KOPT-K1 (cell line): ENCODE data around the gene TTLL13.

Experiments used
- H3K27ac ChIP-seq: fragments of 200-600 bp; sonication (generic); 2 replicates; pipeline ENCODE4 v1.5.1; 2016; ENCODE audit warnings: antibody characterized with exemption, mild to moderate bottlenecking, low read depth, low read length; ENCODE audit not compliant: poor library complexity, severe bottlenecking
- H3K36me3 ChIP-seq: fragments of 200-600 bp; sonication (generic); 2 replicates; pipeline ENCODE4 v1.5.1; 2017; ENCODE audit warnings: antibody characterized with exemption, mild to moderate bottlenecking, low read length, moderate library complexity; ENCODE audit not compliant: insufficient read depth
- H3K9me3 ChIP-seq: fragments of 200-600 bp; sonication (generic); 2 replicates; pipeline ENCODE4 v1.5.1; 2017; ENCODE audit warnings: antibody characterized with exemption, low read length, mild to moderate bottlenecking; ENCODE audit not compliant: insufficient read depth, poor library complexity, severe bottlenecking

Gene TTLL13

DNA sequence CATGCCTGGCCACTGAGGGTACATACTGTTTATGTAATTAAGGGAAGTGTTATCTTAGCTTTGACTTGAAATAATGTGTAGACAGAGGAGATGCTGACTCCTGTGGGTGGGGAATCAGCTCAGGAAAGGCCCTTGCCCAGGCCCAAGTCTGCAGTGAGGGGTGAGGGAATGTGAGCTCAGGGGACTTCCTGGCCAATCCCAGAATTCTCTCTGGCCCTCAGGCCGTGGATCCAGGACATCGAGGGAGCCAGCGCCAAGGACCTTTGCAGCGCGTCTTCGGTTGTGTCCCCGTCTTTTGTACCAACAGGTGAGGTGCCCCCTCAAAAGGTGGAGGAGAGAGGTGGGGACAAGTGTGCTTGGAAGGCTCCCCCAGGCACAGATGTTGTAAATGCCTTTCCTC lies 22.0 kb upstream of the TTLL13 start:
- Histone ChIP-seq H3K27ac (no peak overlapping the region), H3K9me3 (no peaks in the 10 kb centered on the region), H3K36me3 (peaks cover 61% of the 10 kb centered on the region)

DNA sequence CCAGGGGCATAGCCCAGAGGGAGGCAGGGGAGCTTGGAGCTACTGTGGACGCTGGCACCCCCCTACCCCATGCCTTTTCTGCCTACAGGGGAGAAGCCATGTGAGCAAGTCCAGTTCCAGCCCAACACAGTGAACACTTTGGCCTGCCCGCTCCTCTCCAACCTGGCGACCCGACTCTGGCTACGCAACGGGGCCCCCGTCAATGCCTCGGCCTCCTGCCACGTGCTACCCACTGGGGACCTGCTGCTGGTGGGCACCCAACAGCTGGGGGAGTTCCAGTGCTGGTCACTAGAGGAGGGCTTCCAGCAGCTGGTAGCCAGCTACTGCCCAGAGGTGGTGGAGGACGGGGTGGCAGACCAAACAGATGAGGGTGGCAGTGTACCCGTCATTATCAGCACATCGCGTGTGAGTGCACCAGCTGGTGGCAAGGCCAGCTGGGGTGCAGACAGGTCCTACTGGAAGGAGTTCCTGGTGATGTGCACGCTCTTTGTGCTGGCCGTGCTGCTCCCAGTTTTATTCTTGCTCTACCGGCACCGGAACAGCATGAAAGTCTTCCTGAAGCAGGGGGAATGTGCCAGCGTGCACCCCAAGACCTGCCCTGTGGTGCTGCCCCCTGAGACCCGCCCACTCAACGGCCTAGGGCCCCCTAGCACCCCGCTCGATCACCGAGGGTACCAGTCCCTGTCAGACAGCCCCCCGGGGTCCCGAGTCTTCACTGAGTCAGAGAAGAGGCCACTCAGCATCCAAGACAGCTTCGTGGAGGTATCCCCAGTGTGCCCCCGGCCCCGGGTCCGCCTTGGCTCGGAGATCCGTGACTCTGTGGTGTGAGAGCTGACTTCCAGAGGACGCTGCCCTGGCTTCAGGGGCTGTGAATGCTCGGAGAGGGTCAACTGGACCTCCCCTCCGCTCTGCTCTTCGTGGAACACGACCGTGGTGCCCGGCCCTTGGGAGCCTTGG lies 21.3 kb upstream of the TTLL13 start:
- Histone ChIP-seq H3K27ac (no peak overlapping the region), H3K9me3 (no peaks in the 10 kb centered on the region), H3K36me3 (peaks cover 61% of the 10 kb centered on the region)

DNA sequence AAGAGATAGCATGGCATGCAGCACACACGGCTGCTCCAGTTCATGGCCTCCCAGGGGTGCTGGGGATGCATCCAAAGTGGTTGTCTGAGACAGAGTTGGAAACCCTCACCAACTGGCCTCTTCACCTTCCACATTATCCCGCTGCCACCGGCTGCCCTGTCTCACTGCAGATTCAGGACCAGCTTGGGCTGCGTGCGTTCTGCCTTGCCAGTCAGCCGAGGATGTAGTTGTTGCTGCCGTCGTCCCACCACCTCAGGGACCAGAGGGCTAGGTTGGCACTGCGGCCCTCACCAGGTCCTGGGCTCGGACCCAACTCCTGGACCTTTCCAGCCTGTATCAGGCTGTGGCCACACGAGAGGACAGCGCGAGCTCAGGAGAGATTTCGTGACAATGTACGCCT lies 20.4 kb upstream of the TTLL13 start:
- Histone ChIP-seq H3K27ac (no peak overlapping the region), H3K36me3 (peaks cover 58% of the 10 kb centered on the region)

DNA sequence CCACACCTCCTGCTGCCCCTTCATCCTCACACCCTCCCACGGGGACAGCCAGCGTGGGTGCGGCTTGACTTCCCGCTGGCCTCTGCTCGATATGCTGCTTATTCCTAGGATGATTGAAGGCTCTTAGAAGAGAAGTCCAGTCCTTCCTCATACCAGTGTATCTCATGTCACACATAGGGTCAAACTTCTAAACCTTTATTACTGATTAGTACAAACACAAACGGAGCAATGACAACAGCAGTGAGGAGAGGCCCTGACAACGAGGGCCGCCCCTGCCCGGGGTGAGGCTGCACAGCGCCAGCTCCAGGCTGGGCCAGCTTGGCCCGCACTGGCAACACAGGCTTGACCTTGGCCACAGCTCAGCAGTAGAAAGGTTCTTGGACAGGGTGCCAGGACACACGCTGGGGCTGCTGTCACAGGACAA lies 19.3 kb upstream of the TTLL13 start:
- Histone ChIP-seq H3K9me3 (no peaks in the 10 kb centered on the region), H3K36me3 (peaks cover 48% of the 10 kb centered on the region), H3K27ac (peak overlapping the region; percentile 73)

More for the DNA sequence above, 20.4 kb upstream of the TTLL13 start:
- H3K9me3 ChIP-seq = no peaks in the 10 kb centered on the region

DNA sequence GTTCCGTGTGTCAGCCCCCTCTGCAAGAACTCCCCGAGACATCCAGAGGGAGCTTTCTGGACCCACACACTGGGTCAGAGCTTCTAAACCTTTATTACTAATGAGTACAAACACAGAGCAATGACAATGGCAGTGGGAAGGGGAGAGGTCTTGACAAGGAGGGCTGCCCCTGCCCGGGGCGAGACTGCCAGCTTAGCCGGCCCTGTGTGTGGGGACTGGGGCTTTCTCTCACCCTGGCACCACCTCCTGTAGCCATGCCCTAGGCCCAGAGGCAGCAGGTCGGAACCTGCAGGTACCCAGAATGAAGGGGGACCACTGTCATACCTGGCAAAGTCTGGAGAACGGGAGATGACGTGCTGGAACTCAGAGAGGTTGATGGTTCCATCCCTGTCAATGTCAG lies 18.7 kb upstream of the TTLL13 start:
- no peaks in the 10 kb centered on the region for H3K9me3 ChIP-seq
- H3K27ac ChIP-seq = peak overlapping the region; percentile 73
- H3K36me3 ChIP-seq = peaks cover 44% of the 10 kb centered on the region

DNA sequence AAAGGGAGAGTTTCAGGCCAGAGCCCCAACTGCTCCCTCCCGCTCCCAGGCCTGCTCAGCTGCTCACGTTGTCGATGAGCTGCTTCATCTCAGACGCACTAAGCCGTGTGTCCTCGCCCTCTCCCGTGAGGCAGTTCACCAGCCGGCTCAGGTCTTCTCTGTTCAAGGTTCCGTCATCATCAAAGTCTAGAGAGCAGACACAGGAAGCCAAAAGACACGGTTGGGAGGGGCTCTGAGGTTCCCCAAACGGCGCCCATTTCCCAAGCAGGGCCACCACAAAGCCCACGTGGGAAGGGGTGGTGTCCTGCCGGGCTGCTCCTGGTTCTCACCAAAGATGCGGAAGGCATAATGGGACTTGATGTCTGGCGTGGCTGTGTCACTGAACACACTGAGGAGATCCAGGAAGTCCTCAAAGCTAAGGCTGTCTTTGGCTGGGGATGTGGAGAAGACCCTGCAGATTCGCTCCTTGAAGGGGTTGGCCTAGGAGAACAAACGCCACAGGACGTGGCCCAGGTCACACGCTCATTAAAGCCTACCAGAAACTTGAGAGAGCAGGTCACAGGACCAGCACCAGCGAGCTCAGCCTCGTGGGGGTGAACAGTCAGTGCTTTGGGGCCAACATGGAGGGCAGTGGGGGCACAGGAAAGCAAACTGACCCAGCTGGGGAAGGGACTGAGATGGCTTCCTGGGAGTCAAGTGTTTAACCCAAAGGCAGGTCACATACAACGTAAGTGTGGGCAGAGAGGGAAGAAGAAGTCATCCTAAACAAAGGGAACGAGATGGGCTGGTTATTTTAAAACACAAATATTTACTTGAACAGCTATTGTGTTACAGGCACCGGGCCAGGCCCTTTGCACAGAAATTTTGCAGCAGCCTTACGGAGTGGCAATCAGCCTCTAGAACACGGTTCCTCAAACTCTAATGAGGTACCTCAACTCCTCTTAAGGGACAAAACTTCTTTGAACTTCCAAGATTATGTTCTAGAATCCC lies 18.0 kb upstream of the TTLL13 start:
- Histone ChIP-seq H3K9me3 (no peaks in the 10 kb centered on the region), H3K36me3 (peaks cover 40% of the 10 kb centered on the region), H3K27ac (peak overlapping the region; percentile 73)

DNA sequence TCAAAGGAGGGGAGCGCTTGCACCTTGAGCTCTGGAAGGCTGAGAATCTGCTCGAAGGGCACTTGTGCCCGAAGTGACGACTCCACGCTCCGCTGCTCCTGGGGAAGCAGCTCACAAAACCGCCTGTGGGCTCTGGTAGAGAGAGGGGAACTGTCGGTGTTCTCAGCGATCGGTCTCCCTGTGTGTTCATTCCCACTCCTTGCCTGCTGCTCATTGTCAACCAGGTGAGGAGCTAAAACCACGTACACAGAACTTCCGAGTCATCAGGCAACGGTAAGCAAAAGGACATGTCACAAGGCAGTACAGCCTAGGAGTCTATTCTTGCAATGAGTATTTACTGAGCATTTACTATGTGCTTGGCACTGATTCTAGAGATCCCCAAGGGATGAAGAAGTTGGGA lies 17.2 kb upstream of the TTLL13 start:
- no peaks in the 10 kb centered on the region for H3K9me3 ChIP-seq
- peak overlapping the region; percentile 73 for H3K27ac ChIP-seq
- H3K36me3 ChIP-seq = peaks cover 36% of the 10 kb centered on the region

DNA sequence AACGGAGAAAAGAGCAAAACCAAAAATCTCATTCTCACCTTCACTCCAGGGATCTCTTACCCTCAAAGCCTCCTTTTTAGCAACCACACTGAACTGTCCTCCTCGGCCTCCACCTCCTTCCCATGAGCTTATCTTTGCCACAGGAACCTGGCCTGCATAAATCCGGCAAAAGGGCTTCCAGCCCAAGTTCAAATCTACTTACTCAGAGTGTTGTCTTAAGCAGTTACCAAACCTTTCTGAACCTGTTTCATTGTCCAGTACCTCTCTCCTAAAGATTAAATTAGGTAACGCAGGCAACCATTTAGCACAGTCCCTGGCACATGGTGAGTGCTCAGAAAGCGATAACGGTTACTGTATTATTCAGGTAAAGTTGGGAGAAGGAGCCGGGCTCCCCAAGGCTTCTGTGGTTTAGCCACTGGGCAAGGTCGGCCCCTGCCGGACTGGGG lies 16.4 kb upstream of the TTLL13 start:
- H3K27ac ChIP-seq = peak overlapping the region; percentile 66
- peaks cover 29% of the 10 kb centered on the region for H3K36me3 ChIP-seq
- no peaks in the 10 kb centered on the region for H3K9me3 ChIP-seq

DNA sequence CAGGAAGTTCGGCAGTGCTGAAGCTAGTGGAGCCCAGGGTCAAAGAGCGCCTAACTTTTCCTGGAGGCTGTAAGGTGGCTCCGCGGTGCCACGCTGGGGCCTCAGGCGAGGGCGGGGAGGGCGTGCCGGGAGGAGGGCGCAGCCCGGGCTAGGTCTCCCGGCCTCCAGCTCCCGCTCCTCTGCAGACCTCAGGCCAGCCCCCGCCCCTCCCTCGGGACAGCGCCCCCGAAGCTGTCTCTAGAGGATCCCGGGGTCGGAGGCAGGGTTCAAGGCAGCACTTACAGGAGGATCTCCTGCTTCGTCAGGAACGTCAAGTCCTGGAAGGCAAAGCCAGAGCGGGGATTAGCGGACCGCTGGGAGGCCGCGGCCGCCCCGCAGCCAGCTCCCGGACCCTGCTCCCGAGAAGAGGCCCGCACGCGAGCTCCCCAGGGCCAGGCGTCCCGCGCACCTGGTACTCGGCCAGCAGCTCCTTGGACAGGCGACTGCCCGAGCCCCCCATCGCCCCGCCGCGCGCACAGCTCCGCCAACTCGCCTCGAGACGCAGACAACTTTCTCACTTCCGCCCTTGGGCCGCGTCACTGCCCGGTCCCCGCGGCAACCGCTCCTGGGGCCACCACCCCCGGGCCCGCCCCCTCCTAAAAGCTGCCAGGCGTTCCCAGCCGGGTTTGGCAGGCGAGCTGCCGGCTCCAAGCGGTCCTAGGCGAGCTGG lies 15.8 kb upstream of the TTLL13 start, which contains the start of gene CIB1:
TSS of gene CIB1 (minus strand) at position 555 of the 709 bp plus-strand sequence. CDS start at position 499, 56 bp downstream.
- Histone ChIP-seq H3K27ac (peak within 1 kb of the TSS; percentile 66), H3K36me3 (peaks cover 25% of the 10 kb centered on the region), H3K9me3 (no peaks in the 10 kb centered on the region)

DNA sequence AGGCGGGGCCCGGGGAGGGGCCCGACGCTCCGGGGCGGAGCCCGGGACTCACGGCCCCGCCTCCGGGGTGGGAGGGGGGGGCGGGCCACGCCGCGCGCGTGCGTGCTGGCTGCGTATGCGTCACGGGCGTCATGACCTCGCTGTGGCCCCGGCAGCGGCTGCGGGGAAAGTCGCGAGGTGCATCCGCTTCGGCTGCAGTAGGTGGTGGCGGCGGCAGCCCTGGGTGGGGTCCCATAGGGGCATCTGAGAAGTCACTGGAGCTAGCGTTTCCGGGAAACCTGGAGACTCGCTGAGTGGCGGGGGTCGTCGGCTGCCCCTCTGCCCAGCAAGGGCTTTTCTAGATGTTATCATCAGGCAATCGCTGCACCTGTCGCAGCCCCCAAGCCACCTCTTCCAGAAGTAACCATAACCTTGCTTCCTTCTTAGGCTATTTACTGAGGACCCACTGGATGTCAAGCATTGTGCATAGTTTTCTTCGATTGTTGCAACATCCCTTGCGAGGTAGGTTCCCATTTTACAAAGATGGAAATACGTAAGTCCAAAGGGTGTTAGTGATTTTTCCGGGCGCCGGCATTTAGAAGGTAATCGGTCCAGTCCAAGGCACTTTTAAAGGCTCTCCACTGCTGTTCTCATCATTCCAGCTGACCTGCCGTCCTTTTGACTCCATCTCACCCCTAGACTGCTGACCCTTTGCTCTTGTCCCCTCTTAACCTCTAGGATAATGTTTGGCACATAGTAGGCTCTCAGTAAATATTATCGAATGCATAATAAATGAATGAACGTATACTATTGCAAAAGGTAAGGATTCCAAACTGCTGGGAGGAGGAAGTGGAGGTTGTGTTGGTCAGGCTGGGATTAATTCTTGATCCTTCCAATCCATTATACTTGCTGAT lies 15.0 kb upstream of the TTLL13 start, which contains the start of gene GDPGP1:
TSS of gene GDPGP1 (plus strand) at position 114 of the 893 bp plus-strand sequence. CDS start 6,700 bp downstream, outside the sequence.
- H3K36me3 ChIP-seq = peaks cover 20% of the 10 kb centered on the region
- no peaks in the 10 kb centered on the region for H3K9me3 ChIP-seq
- peak within 1 kb of the TSS; percentile 66 for H3K27ac ChIP-seq

DNA sequence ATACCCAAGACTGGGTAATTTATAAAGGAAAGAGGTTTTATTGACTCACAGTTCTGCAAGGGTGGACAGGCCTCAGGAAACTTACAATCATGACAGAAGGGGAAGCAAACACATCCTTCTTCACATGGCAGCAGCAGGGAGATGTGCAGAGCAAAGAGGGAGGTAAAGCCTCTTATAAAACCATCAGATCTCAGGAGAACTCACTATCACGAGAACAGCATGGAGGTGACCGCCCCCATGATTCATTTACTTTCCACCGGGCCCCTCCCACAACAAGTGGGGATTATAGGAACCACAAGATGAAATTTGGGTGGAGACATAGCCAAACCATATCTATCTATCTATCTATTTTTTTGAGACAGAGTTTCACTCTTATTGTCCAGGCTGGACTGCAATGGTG lies 10.0 kb upstream of the TTLL13 start:
- H3K36me3 ChIP-seq = peaks cover 5% of the 10 kb centered on the region
- H3K27ac ChIP-seq = no peak overlapping the region
- no peaks in the 10 kb centered on the region for H3K9me3 ChIP-seq

DNA sequence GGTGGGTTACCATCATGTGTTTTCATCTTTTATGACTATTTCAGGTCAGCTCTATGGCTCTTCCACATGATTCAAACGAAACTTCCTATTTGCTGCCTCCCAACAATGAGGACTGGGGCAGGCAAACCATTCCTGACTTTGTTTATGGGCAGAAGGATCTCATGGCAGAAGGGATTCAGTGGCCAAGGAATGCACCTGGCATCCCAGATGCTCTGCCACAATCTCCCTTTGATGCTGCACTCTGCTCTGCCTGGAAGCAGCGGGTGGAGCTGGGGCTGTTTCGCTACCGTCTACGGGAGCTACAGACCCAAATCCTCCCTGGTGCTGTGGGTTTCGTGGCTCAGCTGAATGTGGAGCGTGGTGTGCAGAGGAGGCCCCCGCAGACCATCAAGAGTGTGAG lies 8.5 kb upstream of the TTLL13 start:
- H3K36me3 ChIP-seq = peaks cover 5% of the 10 kb centered on the region
- H3K27ac ChIP-seq = no peak overlapping the region
- H3K9me3 ChIP-seq = no peaks in the 10 kb centered on the region

DNA sequence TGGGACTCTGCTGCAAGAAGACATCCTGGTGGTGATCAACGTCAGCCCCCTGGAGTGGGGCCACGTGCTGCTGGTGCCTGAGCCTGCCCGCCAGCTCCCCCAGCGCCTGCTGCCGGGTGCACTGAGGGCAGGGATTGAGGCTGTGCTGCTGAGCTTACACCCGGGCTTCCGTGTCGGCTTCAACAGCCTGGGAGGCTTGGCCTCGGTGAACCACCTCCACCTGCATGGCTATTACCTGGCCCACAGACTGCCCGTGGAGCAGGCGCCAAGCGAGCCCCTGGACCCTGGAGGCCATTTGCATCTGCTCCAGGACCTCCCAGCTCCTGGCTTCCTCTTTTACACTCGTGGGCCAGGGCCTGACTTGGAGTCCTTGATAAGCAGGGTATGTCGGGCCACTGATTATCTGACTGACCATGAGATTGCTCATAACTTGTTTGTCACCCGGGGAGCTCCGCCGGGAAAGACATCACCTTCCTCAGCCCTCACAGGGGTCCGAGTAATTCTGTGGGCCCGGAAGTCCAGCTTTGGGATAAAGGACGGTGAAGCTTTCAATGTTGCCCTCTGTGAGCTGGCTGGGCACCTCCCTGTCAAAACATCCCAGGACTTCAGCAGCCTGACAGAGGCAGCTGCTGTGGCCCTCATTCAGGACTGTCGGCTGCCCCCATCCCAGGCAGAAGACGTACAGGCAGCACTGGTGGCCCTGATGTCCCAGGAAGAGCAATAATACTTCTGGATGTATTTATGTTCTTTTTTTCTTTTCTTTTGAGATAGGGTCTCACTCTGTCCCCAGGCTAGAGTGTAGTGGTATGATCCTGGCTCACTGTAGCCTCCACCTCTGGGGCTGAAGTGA lies 7.8 kb upstream of the TTLL13 start:
- H3K36me3 ChIP-seq = peaks cover 5% of the 10 kb centered on the region
- H3K27ac ChIP-seq = no peak overlapping the region
- no peaks in the 10 kb centered on the region for H3K9me3 ChIP-seq
